H9 (cell line): ENCODE results near the gene PAQR4. TPM values are rescaled to one million over a fixed set of nuclear protein-coding genes. Genes with fewer than 3 reads are reported as not detected.

Experiments
- DNase-seq: peaks from one replicate; pipeline ENCODE4 v3.0.0-alpha.2; 2017
- H2AFZ ChIP-seq: one replicate; pipeline ENCODE4 v1.6.1; 2013; ENCODE audit warnings: mild to moderate bottlenecking, low read length, control low read depth, moderate library complexity
- H2AK5ac ChIP-seq: 2 replicates; pipeline ENCODE4 v1.6.1; 2013; ENCODE audit warnings: low read length, control low read depth, mixed read lengths; ENCODE audit not compliant: insufficient read length
- H2BK120ac ChIP-seq: one replicate; pipeline ENCODE4 v1.6.1; 2013; ENCODE audit warnings: low read depth, mild to moderate bottlenecking, low read length, control low read depth, inconsistent platforms; ENCODE audit not compliant: poor library complexity, severe bottlenecking
- H2BK12ac ChIP-seq: 2 replicates; pipeline ENCODE4 v1.6.1; 2013; ENCODE audit warnings: low read length, control low read depth, mixed read lengths, low read depth; ENCODE audit not compliant: insufficient read length
- H2BK15ac ChIP-seq: 2 replicates; pipeline ENCODE4 v1.6.1; 2013; ENCODE audit warnings: low read depth, low read length, control low read depth
- H2BK20ac ChIP-seq: one replicate; pipeline ENCODE4 v1.6.1; 2013; ENCODE audit warnings: low read depth, mild to moderate bottlenecking, low read length, control low read depth, inconsistent platforms; ENCODE audit not compliant: poor library complexity, severe bottlenecking
- H2BK5ac ChIP-seq: 2 replicates; pipeline ENCODE4 v1.6.1; 2013; ENCODE audit warnings: low read length, control low read depth, mixed read lengths; ENCODE audit not compliant: insufficient read length
- H3K14ac ChIP-seq: 2 replicates; pipeline ENCODE4 v1.6.1; 2013; ENCODE audit warnings: low read length, control low read depth; ENCODE audit not compliant: insufficient read depth
- H3K18ac ChIP-seq: 2 replicates; pipeline ENCODE4 v1.6.1; 2013; ENCODE audit warnings: low read depth, mild to moderate bottlenecking, mixed read lengths, low read length, control low read depth; ENCODE audit not compliant: insufficient read length
- H3K23ac ChIP-seq: 2 replicates; pipeline ENCODE4 v1.6.1; 2013; ENCODE audit warnings: low read length, control low read depth, mixed read lengths, low read depth; ENCODE audit not compliant: insufficient read length
- H3K23me2 ChIP-seq: 2 replicates; pipeline ENCODE4 v1.6.1; 2013; ENCODE audit warnings: low read depth, mild to moderate bottlenecking, mixed read lengths, low read length, control low read depth; ENCODE audit not compliant: insufficient read length, poor library complexity, severe bottlenecking
- H3K27ac ChIP-seq: 2 replicates; pipeline ENCODE4 v1.5.1; 2013; ENCODE audit warnings: low read length, control low read depth, mixed read lengths, low read depth; ENCODE audit not compliant: insufficient read length
- H3K27me3 ChIP-seq: 2 replicates; pipeline ENCODE4 v1.6.1; 2013; ENCODE audit warnings: low read length, control low read depth, inconsistent platforms; ENCODE audit not compliant: insufficient read depth
- H3K4ac ChIP-seq: 2 replicates; pipeline ENCODE4 v1.6.1; 2013; ENCODE audit warnings: low read depth, mild to moderate bottlenecking, control low read depth, inconsistent platforms, low read length, moderate library complexity
- H3K4me1 ChIP-seq: 2 replicates; pipeline ENCODE4 v1.6.1; 2013; ENCODE audit warnings: low read length, control low read depth, inconsistent platforms; ENCODE audit not compliant: insufficient read depth
- H3K4me2 ChIP-seq: 2 replicates; pipeline ENCODE4 v1.6.1; 2013; ENCODE audit warnings: low read length, control low read depth, mixed read lengths; ENCODE audit not compliant: insufficient read length, insufficient read depth
- H3K56ac ChIP-seq: 2 replicates; pipeline ENCODE4 v1.6.1; 2013; ENCODE audit warnings: low read depth, mild to moderate bottlenecking, mixed read lengths, low read length, control low read depth; ENCODE audit not compliant: insufficient read length
- H3K79me1 ChIP-seq: 2 replicates; pipeline ENCODE4 v1.6.1; 2013; ENCODE audit warnings: low read depth, mild to moderate bottlenecking, moderate library complexity, low read length, control low read depth, inconsistent platforms; ENCODE audit not compliant: insufficient read depth, poor library complexity, severe bottlenecking
- H3K79me2 ChIP-seq: 2 replicates; pipeline ENCODE4 v1.6.1; 2013; ENCODE audit warnings: low read length, control low read depth, inconsistent platforms; ENCODE audit not compliant: insufficient read depth
- H3K9ac ChIP-seq: 2 replicates; pipeline ENCODE4 v1.6.1; 2013; ENCODE audit warnings: low read length, control low read depth, mixed read lengths; ENCODE audit not compliant: insufficient read length; ENCODE audit errors: extremely low read depth
- H3K9me3 ChIP-seq: one replicate; pipeline ENCODE4 v1.6.1; 2013; ENCODE audit warnings: low read depth, low read length, inconsistent platforms; ENCODE audit not compliant: control insufficient read depth
- H3T11ph ChIP-seq: one replicate; pipeline ENCODE4 v1.6.1; 2013; ENCODE audit warnings: mild to moderate bottlenecking, low read length, control low read depth, inconsistent platforms
- H4K20me1 ChIP-seq: one replicate; pipeline ENCODE4 v1.6.1; 2013; ENCODE audit not compliant: control insufficient read depth, insufficient read length, insufficient read depth
- H4K5ac ChIP-seq: 2 replicates; pipeline ENCODE4 v1.6.1; 2013; ENCODE audit warnings: low read depth, mild to moderate bottlenecking, mixed read lengths, low read length, control low read depth; ENCODE audit not compliant: insufficient read length
- H4K8ac ChIP-seq: replicated peaks from 2 replicates; pipeline ENCODE4 v1.6.1; 2013; ENCODE audit warnings: low read length, control low read depth, mixed read lengths, low read depth; ENCODE audit not compliant: insufficient read length
- H4K91ac ChIP-seq: 2 replicates; pipeline ENCODE4 v1.6.1; 2013; ENCODE audit warnings: low read depth, mild to moderate bottlenecking, moderate library complexity, mixed read lengths, low read length, control low read depth; ENCODE audit not compliant: insufficient read length
- H3K27ac Mint-ChIP-seq, 3 experiments: 2 replicates in 2 of 3; 3 replicates in 1 of 3; pipeline ENCODE4 v1.8.0; 2020 to 2021; ENCODE audit warnings: mixed read lengths in 3 of 3, mild to moderate bottlenecking in 1 of 3, moderate library complexity in 1 of 3
- H3K27me3 Mint-ChIP-seq: 2 replicates; pipeline ENCODE4 v1.8.0; 2021; ENCODE audit warnings: low read depth, mild to moderate bottlenecking, moderate library complexity, mixed read lengths
- H3K36me3 Mint-ChIP-seq, 3 experiments: 2 replicates in 2 of 3; 3 replicates in 1 of 3; pipeline ENCODE4 v1.8.0; 2020 to 2021; ENCODE audit warnings: low read depth in 3 of 3, mixed read lengths in 3 of 3; ENCODE audit not compliant: insufficient read depth in 1 of 3
- H3K4me1 Mint-ChIP-seq, 2 experiments: 2 replicates each; pipeline ENCODE4 v1.8.0; 2020; ENCODE audit warnings: mixed read lengths in 2 of 2
- H3K4me3 Mint-ChIP-seq, 2 experiments: 2 replicates in 1 of 2; 3 replicates in 1 of 2; pipeline ENCODE4 v1.8.0; 2020 to 2021; ENCODE audit warnings: mild to moderate bottlenecking in 2 of 2, mixed read lengths in 2 of 2, moderate library complexity in 1 of 2
- H3K9me3 Mint-ChIP-seq, 2 experiments: 2 replicates in 1 of 2; 3 replicates in 1 of 2; pipeline ENCODE4 v1.8.0; 2020; ENCODE audit warnings: mild to moderate bottlenecking in 2 of 2, mixed read lengths in 2 of 2, moderate library complexity in 1 of 2
- CTCF ChIP-seq: fragments of 200-600 bp; sonication (generic); conservative IDR thresholded peaks from 3 replicates; pipeline ENCODE4 v1.8.0; 2021; ENCODE audit warnings: antibody characterized with exemption, mild to moderate bottlenecking
- WGBS: extraction: QIAGEN DNeasy Blood & Tissue Kit; methylation state at CpG from one replicate; pipeline ENCODE4 v1.1.7; 2013; ENCODE audit warnings: missing lambda C conversion rate, low lambda C conversion rate, mixed read lengths; ENCODE audit not compliant: insufficient read length; ENCODE audit errors: extremely low coverage; 5-methylcytosine and 5-hydroxymethylcytosine counted together
- total RNA-seq: library from RNA; stranded (reverse); gene quantifications from 2 replicates; pipeline ENCODE4 v1.2.1, GENCODE V29; 2021

PAQR4 gene
- total RNA-seq, 1 experiment from 2014 or later: 32.1 TPM

GRCh38 chr16:2933136-2933535 is 36.0 kb upstream of the PAQR4 start:
- TF ChIP-seq CTCF: no peak
- Histone ChIP-seq H3K27me3 (no peaks in the 10 kb centered on the region), H3K27ac (no peak overlapping the region), H4K91ac (no peak overlapping the region), H2BK15ac (no peak overlapping the region), H4K8ac (no peak overlapping the region), H3K4me1 (no peaks in the 10 kb centered on the region), H3K79me1 (no peaks in the 10 kb centered on the region), H3K79me2 (no peaks in the 10 kb centered on the region), H3K14ac (no peak overlapping the region), H4K5ac (no peak overlapping the region), H2AK5ac (no peak overlapping the region), H2BK12ac (no peak overlapping the region), H3K23ac (no peak overlapping the region), H2BK20ac (no peak overlapping the region), H2BK5ac (no peak overlapping the region), H3K23me2 (no peaks in the 10 kb centered on the region), H3T11ph (no peak overlapping the region), H4K20me1 (no peaks in the 10 kb centered on the region), H3K4me2 (no peak overlapping the region), H3K9me3 (no peaks in the 10 kb centered on the region), H2AFZ (no peak overlapping the region), H3K56ac (no peak overlapping the region), H2BK120ac (no peak overlapping the region), H3K9ac (no peak overlapping the region), H3K18ac (no peak overlapping the region), H3K4ac (no peak overlapping the region)
- Mint-ChIP-seq H3K9me3 (no peaks in the 10 kb centered on the region), H3K4me3 (no peak overlapping the region), H3K27me3 (no peaks in the 10 kb centered on the region), H3K4me1 (peaks cover 10% of the 10 kb centered on the region in 2 experiments), H3K27ac (peak overlapping the region in 1 of 3 experiments; percentile 22; a peak in 1 of 7 replicates), H3K36me3 (peaks cover 4 to 16% (median 7%) of the 10 kb centered on the region in 3 experiments)
- DNase-seq: no peak
- no CpG with 5 or more reads among the region's 30 CpGs for WGBS
